Testis (tissue), 3 donors: ENCODE data around the gene TNFAIP1. TPM values are rescaled to one million over a fixed set of nuclear protein-coding genes. Genes with fewer than 3 reads are reported as not detected.

Source experiments
- DNase-seq: peaks from one replicate; pipeline ENCODE4 v3.0.0-alpha.2; 2019
- H3K27ac ChIP-seq, 2 donors: fragments of 200-600 bp; sonication (generic); one replicate each; pipeline ENCODE4 v1.5.1; 2019
- H3K27me3 ChIP-seq: fragments of 200-600 bp; sonication (generic); one replicate; pipeline ENCODE4 v1.5.1; 2019
- H3K36me3 ChIP-seq: fragments of 200-600 bp; sonication (generic); one replicate; pipeline ENCODE4 v1.5.1; 2017; ENCODE audit warnings: low read depth; ENCODE audit errors: missing control alignments
- H3K4me1 ChIP-seq: fragments of 200-600 bp; sonication (generic); one replicate; pipeline ENCODE4 v1.5.1; 2019
- H3K4me3 ChIP-seq, 2 donors: fragments of 200-600 bp; sonication (generic); one replicate each; pipeline ENCODE4 v1.5.1; 2017 to 2019
- H3K9me3 ChIP-seq: fragments of 200-600 bp; sonication (generic); one replicate; pipeline ENCODE4 v1.5.1; 2017
- CTCF ChIP-seq, 3 experiments: fragments of 450-650 bp in 2 of 3; fragments of 200-600 bp in 1 of 3; sonication (generic) in 1 of 3; IDR thresholded peaks; one replicate each; pipeline ENCODE4 v1.5.1; 2016 to 2019; ENCODE audit warnings: antibody characterized with exemption in 3 of 3, mild to moderate bottlenecking in 2 of 3, moderate library complexity in 1 of 3
- POLR2A ChIP-seq: fragments of 450-650 bp; IDR thresholded peaks from one replicate; pipeline ENCODE4 v1.6.1; 2017; ENCODE audit warnings: antibody characterized with exemption, mild to moderate bottlenecking, moderate library complexity
- WGBS, 2 donors: methylation state at CpG; one replicate each; pipeline ENCODE4 v1.1.5; 2018; 5-methylcytosine and 5-hydroxymethylcytosine counted together
- intact Hi-C: fragments of 100-400 bp; cut with DNase I; formaldehyde crosslinking; loops from one replicate; pipeline ENCODE4 v1.15.1; 2023; ENCODE audit warnings: low total_unique reads
- polyA plus RNA-seq: library from polyadenylated mRNA; stranded (reverse); fragments of 350-450 nt; fragmentation: Illumina TruSeq; extraction: RNeasy Lipid Tissue Mini Kit (QIAGEN cat#74804); gene quantifications from one replicate; pipeline ENCODE4 v1.2.3, GENCODE V29; 2014; ENCODE audit warnings: low read depth, low replicate concordance; ENCODE audit not compliant: insufficient read depth
- total RNA-seq, 2 donors: library from RNA; depleted of rRNA; stranded (reverse); fragments of >200 nt; gene quantifications; one replicate each; pipeline ENCODE4 v1.2.3, GENCODE V29; 2016

Gene TNFAIP1
- total and polyA plus RNA-seq, 3 donors from 2014 or later, result 41.8 to 65.7 (median 42.9) TPM

GRCh38 chr17:28344435-28344901, 8.9 kb downstream of the TNFAIP1 start:
- DNase-seq, result no peak
- H3K4me1 ChIP-seq, result peaks cover 25% of the 10 kb centered on the region
- no peaks in the 10 kb centered on the region for H3K9me3 ChIP-seq
- no peaks in the 10 kb centered on the region for H3K36me3 ChIP-seq
- no peaks in the 10 kb centered on the region for H3K27me3 ChIP-seq
- no peak overlapping the region for H3K4me3 ChIP-seq
- no peak overlapping the region for H3K27ac ChIP-seq
- intact Hi-C loops, result no loop called here
- 90 to 96% methylated on average over 15 to 19 of the region's 19 CpGs for WGBS, 2 donors
- no peak for TF ChIP-seq CTCF (IDR thresholded peaks at IDR 0.05)
- no peak for TF ChIP-seq POLR2A

- no peaks in the 10 kb centered on the region for H3K36me3 ChIP-seq
- WGBS, 2 donors, result 74 to 77% methylated on average over 11 to 13 of the region's 13 CpGs
- TF ChIP-seq POLR2A (no peak), CTCF (IDR thresholded peaks at IDR 0.05) (no peak)
- peaks cover 25% of the 10 kb centered on the region for H3K4me1 ChIP-seq
- no peaks in the 10 kb centered on the region for H3K9me3 ChIP-seq
- no peak overlapping the region for H3K4me3 ChIP-seq
- DNase-seq, result no peak
- H3K27ac ChIP-seq, result peak overlapping the region in 1 of 2 donors; percentile 39
- H3K27me3 ChIP-seq, result no peaks in the 10 kb centered on the region
- intact Hi-C loops, result no loop called here
Observed at GRCh38 chr17:28345419-28346198, 10.0 kb downstream of the TNFAIP1 start.

GRCh38 chr17:28346199-28346580, 10.6 kb downstream of the TNFAIP1 start:
- intact Hi-C loops, result no loop called here
- Histone ChIP-seq H3K4me1 (peaks cover 25% of the 10 kb centered on the region), H3K9me3 (no peaks in the 10 kb centered on the region), H3K27me3 (no peaks in the 10 kb centered on the region), H3K27ac (peak overlapping the region; percentile 39 to 47), H3K4me3 (no peak overlapping the region), H3K36me3 (no peaks in the 10 kb centered on the region)
- no peak for DNase-seq
- TF ChIP-seq POLR2A (no peak), CTCF (IDR thresholded peaks at IDR 0.05) (no peak)
- 66 to 84% methylated on average over 2 of the region's 2 CpGs for WGBS, 2 donors

- Histone ChIP-seq H3K27ac (peak overlapping the region; percentile 39 to 47), H3K9me3 (no peaks in the 10 kb centered on the region), H3K36me3 (no peaks in the 10 kb centered on the region), H3K4me1 (peaks cover 25% of the 10 kb centered on the region), H3K4me3 (no peak overlapping the region), H3K27me3 (no peaks in the 10 kb centered on the region)
- no peak for TF ChIP-seq POLR2A
- TF ChIP-seq CTCF (IDR thresholded peaks at IDR 0.05), result peak; percentile 27 to 54 (median 32)
- intact Hi-C loops, result no loop called here
- 38 to 58% methylated on average over 7 of the region's 7 CpGs for WGBS, 2 donors
- peak; percentile 81 for DNase-seq
Observed at GRCh38 chr17:28346746-28347246, 11.2 kb downstream of the TNFAIP1 start.
